ENCODE data around the gene HOXA4. TPM values are rescaled to one million over a fixed set of nuclear protein-coding genes. Genes with fewer than 3 reads are reported as not detected.
A peak's percentile ranks its signal among the peaks of the same experiment; 100 is the strongest.

Gene HOXA4
- total RNA-seq, 2 donors from 2014 or later: 0.59 to 1.2 TPM

- DNase-seq (ENCODE audit: low spot score): peak; percentile 71
- Histone ChIP-seq H3K36me3 (no peaks in the 10 kb centered on the region), H3K4me1 (peaks cover 0 to 35% of the 10 kb centered on the region in 2 donors), H3K27ac (peak within 1 kb of the TSS; percentile 68 to 85), H3K27me3 (peaks cover 32 to 47% of the 10 kb centered on the region in 2 donors), H3K4me3 (peak within 1 kb of the TSS; percentile 58 to 65), H3K9me3 (no peaks in the 10 kb centered on the region)
- no peak for TF ChIP-seq CTCF (IDR thresholded peaks at IDR 0.05)
These were observed 34.4 kb downstream of the HOXA4 start, which contains the start of gene HOXA1 for GRCh38 chr7:27095897-27096767. TSS of gene HOXA1 (minus strand) at chr7:27096000. CDS start at chr7:27095912, 88 bp downstream.

GRCh38 chr7:27095050-27095896 lies 35.3 kb downstream of the HOXA4 start:
- H3K27ac ChIP-seq: no peak overlapping the region
- no peaks in the 10 kb centered on the region for H3K36me3 ChIP-seq
- no peak for TF ChIP-seq CTCF (IDR thresholded peaks at IDR 0.05)
- H3K4me1 ChIP-seq: peaks cover 0 to 30% of the 10 kb centered on the region in 2 donors
- peak overlapping the region; percentile 58 to 65 for H3K4me3 ChIP-seq
- peaks cover 32 to 41% of the 10 kb centered on the region in 2 donors for H3K27me3 ChIP-seq
- H3K9me3 ChIP-seq: no peaks in the 10 kb centered on the region
- no peak for DNase-seq (ENCODE audit: low spot score)

DNA sequence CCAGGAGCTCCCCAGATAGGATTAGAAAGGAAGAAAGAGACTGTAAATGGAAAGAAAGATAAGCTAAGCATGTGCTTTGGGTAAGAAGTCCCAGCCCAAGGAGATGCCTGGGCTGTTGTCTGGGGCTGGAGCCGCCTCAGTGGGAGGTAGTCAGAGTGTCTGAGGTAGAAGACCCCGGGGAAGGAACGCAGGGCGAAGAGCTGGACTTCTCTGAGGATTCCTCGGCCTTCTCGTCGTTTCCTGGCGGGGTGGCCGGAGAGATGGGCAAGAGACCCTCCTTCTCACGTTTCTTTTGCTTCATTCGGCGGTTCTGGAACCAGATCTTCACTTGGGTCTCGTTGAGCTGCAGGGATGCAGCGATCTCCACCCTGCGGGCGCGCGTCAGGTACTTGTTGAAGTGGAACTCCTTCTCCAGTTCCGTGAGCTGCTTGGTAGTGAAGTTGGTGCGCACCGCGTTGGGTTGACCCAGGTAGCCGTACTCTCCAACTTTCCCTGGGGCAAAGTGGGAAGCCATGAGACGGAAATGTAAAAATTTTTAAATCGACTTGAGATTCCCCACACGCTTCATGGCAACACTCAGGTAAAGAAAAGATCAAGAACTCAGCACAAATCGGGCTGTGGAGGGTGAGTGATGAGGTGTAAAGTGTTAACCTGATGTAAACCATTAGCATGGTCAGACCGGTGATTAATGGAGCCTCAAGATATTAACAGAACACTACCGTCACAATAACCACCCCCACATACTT lies 36.1 kb downstream of the HOXA4 start:
- no peaks in the 10 kb centered on the region for H3K36me3 ChIP-seq
- no peak overlapping the region for H3K4me3 ChIP-seq
- peaks cover 0 to 30% of the 10 kb centered on the region in 2 donors for H3K4me1 ChIP-seq
- peaks cover 30 to 33% of the 10 kb centered on the region in 2 donors for H3K27me3 ChIP-seq
- DNase-seq (ENCODE audit: low spot score): no peak
- no peak for TF ChIP-seq CTCF (IDR thresholded peaks at IDR 0.05)
- no peaks in the 10 kb centered on the region for H3K9me3 ChIP-seq
- no peak overlapping the region for H3K27ac ChIP-seq

DNA sequence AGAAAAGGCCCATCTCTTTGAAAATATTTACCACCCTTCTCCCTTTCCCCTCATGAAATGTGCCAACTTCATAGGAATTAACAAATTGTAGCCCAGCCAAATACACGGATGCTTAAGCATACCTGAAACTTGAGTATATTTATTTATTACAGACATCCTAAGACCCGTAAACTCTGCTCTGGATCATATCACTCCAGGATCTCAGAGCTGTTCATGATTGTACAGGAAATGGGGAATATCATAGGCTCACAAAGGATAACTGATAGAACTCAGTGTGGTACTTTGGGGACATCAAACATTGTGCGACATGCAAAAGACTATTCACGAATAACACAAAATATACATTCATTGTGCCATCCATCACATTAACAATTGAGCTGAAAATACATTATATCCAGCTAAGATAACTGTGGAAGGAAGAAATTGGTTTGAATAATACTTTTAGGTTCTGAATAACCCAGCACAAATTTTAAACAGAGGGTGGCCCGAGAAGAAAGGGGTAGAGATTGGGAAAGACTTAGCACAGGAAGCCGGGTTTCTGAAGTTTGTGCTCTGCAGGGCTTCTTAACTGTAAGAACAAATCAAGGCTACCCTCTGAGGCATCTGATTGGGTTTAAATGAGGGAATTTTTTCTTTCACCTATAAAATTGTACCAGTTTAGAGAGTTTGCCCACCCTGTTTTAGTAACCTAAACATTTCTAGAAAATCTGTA lies 37.2 kb downstream of the HOXA4 start:
- Histone ChIP-seq H3K4me1 (peaks cover 0 to 22% of the 10 kb centered on the region in 2 donors), H3K4me3 (no peak overlapping the region), H3K36me3 (no peaks in the 10 kb centered on the region), H3K9me3 (no peaks in the 10 kb centered on the region), H3K27ac (no peak overlapping the region), H3K27me3 (peaks cover 22 to 32% of the 10 kb centered on the region in 2 donors)
- no peak for TF ChIP-seq CTCF (IDR thresholded peaks at IDR 0.05)
- no peak for DNase-seq (ENCODE audit: low spot score)

DNA sequence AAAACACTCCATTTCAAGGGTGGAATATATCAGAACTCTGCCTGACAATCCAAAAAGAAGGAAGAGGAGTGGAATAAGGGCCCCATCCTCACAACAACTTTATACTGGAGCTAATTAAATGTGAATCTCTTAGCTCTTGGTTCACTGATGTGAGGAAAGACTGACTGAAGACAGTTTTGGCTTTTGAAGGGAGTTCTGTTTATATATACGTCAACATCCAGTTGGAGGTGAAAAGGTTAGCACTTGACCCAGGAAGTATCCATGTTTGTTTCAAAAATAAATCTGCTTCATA lies 37.8 kb downstream of the HOXA4 start:
- peaks cover 0 to 5% of the 10 kb centered on the region in 2 donors for H3K9me3 ChIP-seq
- H3K36me3 ChIP-seq: no peaks in the 10 kb centered on the region
- no peak for TF ChIP-seq CTCF (IDR thresholded peaks at IDR 0.05)
- no peak overlapping the region for H3K27ac ChIP-seq
- peaks cover 0 to 16% of the 10 kb centered on the region in 2 donors for H3K4me1 ChIP-seq
- H3K27me3 ChIP-seq: peaks cover 17 to 32% of the 10 kb centered on the region in 2 donors
- H3K4me3 ChIP-seq: no peak overlapping the region
- DNase-seq (ENCODE audit: low spot score): no peak
